Activated naive CD8-positive, alpha-beta T cell (primary cell): ENCODE data around the gene TMC7.
"Not testable (repeated sequence)": the region's sequence is repeated elsewhere in the genome, so short reads cannot be mapped to it uniquely, and the experiment has no call there.

Experiments used
- H3K27ac Mint-ChIP-seq: one replicate; pipeline ENCODE4 v1.8.0; 2021; ENCODE audit warnings: mixed read lengths
- H3K27me3 Mint-ChIP-seq: one replicate; pipeline ENCODE4 v1.8.0; 2021; ENCODE audit warnings: mixed read lengths
- H3K36me3 Mint-ChIP-seq: one replicate; pipeline ENCODE4 v1.8.0; 2021; ENCODE audit warnings: mixed read lengths
- H3K4me1 Mint-ChIP-seq: one replicate; pipeline ENCODE4 v1.8.0; 2021; ENCODE audit warnings: low read depth, mixed read lengths
- H3K4me3 Mint-ChIP-seq: one replicate; pipeline ENCODE4 v1.8.0; 2021; ENCODE audit warnings: mild to moderate bottlenecking, mixed read lengths
- H3K9me3 Mint-ChIP-seq: one replicate; pipeline ENCODE4 v1.8.0; 2021; ENCODE audit warnings: low read depth, mixed read lengths

TMC7 gene

DNA sequence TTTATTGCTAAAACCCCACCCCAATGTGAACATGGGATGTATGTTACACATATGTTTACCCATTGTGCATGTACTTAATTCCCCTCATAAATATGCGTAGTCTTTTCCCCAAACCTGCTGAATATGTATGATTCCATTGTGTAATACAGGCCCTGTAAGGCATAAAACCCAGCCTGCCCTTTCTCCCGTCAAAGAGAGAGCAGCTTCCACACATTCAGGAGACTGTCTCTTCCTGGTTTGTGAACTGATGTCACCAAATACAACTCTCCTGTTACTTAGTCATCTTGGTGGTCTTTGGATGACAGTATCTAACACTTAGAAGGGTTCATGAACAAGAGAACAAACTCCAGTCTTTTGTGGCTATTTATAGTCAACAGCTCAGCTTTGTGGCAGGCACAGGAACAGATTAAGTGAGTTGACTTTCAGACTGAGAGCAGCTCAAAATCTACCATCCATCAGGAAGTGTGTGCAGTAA, 24.7 kb upstream of the TMC7 start:
- Mint-ChIP-seq H3K27ac (no peak overlapping the region), H3K36me3 (no peaks in the 10 kb centered on the region), H3K27me3 (peaks cover 1% of the 10 kb centered on the region), H3K4me3 (no peak overlapping the region), H3K9me3 (no peaks in the 10 kb centered on the region), H3K4me1 (peaks cover 2% of the 10 kb centered on the region)

DNA sequence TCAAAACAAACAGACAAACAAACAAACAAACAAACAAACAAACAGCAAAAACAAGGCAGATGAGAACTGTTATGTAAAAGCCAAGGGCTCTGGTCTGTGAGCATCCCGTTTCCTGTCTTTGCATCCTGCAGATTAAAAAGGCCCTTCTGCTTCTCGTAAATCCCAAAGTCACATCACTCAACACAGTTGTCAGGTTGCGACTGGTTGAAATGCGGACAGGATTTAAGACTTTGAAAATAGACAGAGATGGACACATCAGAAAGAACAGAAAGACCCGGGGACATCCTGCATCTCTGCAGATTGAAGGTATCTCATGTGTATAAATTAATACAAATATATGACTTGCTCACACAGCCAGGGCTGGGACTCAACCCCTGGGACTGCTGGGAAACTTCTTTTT, 18.2 kb upstream of the TMC7 start:
- Mint-ChIP-seq H3K4me3 (no peak overlapping the region), H3K9me3 (no peaks in the 10 kb centered on the region), H3K4me1 (peaks cover 5% of the 10 kb centered on the region), H3K36me3 (no peaks in the 10 kb centered on the region), H3K27me3 (no peaks in the 10 kb centered on the region), H3K27ac (no peak overlapping the region)

DNA sequence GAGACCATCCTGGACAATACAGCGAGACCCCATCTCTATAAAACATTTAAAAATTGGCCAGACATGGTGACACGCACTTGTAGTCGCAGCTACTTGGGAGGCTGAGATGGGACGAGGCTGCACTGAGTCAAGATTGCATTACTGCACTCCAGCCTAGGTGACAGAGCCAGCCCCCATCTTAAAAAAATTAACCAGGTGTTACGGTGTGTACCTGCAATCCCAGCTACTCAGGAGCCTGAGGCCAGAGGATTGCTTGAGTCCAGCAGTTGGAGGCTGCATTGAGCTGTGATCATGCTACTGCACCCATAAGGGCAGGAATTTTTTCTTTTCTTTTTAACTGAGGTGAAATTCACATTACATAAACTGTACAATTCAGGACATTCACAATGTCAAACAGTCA, 16.9 kb upstream of the TMC7 start:
- peaks cover 5% of the 10 kb centered on the region for H3K4me1 Mint-ChIP-seq
- H3K27me3 Mint-ChIP-seq = no peaks in the 10 kb centered on the region
- H3K27ac Mint-ChIP-seq = no peak overlapping the region
- no peaks in the 10 kb centered on the region for H3K9me3 Mint-ChIP-seq
- no peaks in the 10 kb centered on the region for H3K36me3 Mint-ChIP-seq
- no peak overlapping the region for H3K4me3 Mint-ChIP-seq

DNA sequence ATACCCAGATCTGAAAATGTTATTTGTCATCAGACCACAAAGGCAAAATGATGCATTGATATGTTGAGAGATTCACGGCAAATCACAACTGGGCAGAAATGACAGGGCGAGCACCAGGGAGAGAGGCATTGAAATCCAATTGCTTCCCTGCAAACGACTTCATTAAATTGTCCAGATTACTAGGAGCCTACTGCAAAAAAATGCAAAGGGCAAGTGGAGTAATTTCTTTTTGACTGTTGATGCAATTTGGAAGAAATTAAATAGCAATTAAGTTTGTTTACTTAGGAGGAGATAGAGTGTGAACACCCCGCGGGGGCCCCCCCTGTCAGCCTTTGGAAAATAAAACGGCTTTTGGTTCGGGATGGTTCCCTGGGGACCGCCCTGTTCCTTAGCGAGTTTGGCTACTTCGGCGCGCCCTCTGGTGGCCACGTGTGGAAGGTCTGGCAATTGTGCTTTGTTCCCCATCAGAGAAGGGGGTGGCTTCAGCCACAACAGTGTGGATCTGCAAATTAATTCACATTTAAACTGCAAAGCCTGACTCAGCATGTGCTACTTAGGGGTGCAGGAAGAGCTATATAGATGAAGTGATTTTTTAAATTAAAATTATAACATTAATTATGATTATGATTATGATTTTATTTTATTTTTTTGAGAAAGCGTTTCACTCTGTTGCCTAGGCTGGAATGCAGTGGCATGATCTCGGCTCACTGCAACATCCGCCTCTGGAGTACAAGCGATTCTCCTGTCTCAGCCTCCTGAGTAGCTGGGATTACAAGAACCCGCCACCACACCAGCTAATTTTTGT, 14.5 kb upstream of the TMC7 start:
- Mint-ChIP-seq H3K27ac (no peak overlapping the region), H3K4me1 (peaks cover 5% of the 10 kb centered on the region), H3K9me3 (no peaks in the 10 kb centered on the region), H3K36me3 (no peaks in the 10 kb centered on the region), H3K27me3 (no peaks in the 10 kb centered on the region), H3K4me3 (peak overlapping the region; percentile 33)

DNA sequence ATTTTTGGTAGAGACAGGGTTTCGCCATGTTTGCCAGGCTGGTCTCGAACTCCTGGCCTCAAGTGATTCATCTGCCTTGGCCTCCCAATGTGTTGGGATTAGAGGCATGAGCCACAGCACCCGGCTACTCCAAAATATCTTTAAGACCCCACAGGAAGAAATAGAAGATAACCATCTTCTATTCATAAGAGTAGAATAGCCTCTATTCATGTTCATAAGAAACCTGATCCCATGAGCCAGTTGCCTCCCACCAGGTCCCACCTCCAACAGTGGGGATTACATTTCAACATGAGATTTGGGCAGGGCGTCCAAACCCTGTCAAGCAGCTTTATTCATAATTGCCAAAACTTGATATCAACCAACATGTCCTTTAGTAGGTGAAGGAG, 13.9 kb upstream of the TMC7 start:
- H3K9me3 Mint-ChIP-seq = no peaks in the 10 kb centered on the region
- no peaks in the 10 kb centered on the region for H3K36me3 Mint-ChIP-seq
- H3K4me3 Mint-ChIP-seq = no peak overlapping the region

DNA sequence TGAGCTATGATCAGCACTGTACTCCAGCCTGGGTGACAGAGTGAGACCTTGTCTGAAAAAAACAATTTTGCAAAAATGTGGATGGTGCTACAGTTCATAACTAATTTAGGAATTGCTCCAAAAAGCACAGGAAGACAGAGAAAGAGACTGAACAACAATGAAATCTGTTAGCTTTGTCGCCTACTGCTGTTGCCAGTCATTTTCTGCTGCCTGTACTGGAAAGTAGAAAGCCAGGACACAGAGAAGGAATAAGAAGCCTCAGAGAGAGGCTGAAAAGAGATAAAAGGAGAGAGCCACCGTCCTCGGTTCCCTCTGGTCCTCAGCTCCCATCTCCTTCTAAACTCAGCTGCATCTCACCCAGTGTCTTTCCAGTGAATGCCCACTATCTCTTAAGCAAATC, 8.6 kb upstream of the TMC7 start:
- no peak overlapping the region for H3K4me3 Mint-ChIP-seq
- H3K27me3 Mint-ChIP-seq = peaks cover 11% of the 10 kb centered on the region
- H3K27ac Mint-ChIP-seq = no peak overlapping the region
- no peaks in the 10 kb centered on the region for H3K9me3 Mint-ChIP-seq
- H3K36me3 Mint-ChIP-seq = no peaks in the 10 kb centered on the region
- H3K4me1 Mint-ChIP-seq = no peaks in the 10 kb centered on the region

More for the DNA sequence above, 13.9 kb upstream of the TMC7 start:
- Mint-ChIP-seq H3K27ac (no peak overlapping the region), H3K4me1 (peaks cover 5% of the 10 kb centered on the region), H3K27me3 (no peaks in the 10 kb centered on the region)

DNA sequence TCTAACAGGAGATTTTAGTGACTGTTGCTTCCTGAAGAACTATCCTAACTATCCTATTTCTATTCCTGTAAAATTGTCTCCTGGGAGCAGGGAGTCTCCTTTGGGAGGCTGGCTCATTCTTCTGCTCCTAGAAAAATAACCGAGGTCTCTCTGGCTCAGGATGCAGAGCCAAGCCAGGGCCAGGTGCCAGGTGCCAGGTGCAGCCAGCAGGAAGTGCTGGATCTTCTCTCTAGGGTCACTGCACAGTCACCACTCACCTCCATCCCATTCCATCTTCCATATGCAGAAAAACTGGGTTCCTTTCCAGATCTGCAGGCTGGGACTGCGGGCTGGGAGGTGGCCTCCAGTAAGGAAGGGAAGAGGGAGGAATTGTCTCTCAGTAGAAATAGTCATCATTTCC, 3.8 kb upstream of the TMC7 start:
- no peak overlapping the region for H3K27ac Mint-ChIP-seq
- H3K4me1 Mint-ChIP-seq = peaks cover 4% of the 10 kb centered on the region
- H3K9me3 Mint-ChIP-seq = no peaks in the 10 kb centered on the region
- H3K27me3 Mint-ChIP-seq = peaks cover 17% of the 10 kb centered on the region
- H3K4me3 Mint-ChIP-seq = no peak overlapping the region
- no peaks in the 10 kb centered on the region for H3K36me3 Mint-ChIP-seq

DNA sequence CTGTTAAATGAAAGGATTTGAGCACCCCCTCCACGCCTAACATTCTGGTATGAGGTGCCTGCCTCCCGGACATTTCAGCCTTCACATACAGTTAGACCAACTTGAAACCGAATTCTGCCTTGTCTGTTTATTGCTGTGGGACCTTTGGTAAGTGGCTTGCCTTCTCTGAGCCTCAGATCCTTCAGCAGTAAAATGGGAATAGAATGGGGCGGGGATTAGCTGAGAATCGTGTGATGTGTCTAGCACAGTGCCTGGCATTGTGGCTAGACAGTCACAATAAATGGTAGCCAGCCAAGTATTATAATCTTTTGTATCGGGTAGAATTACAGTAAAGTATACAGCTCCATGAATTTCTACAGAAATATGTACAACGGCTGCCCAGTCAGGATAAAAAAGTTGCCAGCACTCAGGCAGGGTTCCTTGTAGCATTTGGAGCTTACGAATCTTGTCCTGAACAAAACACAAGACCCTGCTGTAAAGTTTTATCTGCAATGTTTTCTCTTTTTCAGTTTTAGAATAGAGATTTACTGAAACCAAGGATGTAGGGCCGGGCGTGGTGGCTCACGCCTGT, 786 bp downstream of the TMC7 start:
- H3K4me3 Mint-ChIP-seq = peak overlapping the region; percentile 25
- H3K27ac Mint-ChIP-seq = no peak overlapping the region
- H3K36me3 Mint-ChIP-seq = no peaks in the 10 kb centered on the region
- peaks cover 4% of the 10 kb centered on the region for H3K4me1 Mint-ChIP-seq
- H3K9me3 Mint-ChIP-seq = no peaks in the 10 kb centered on the region
- peaks cover 10% of the 10 kb centered on the region for H3K27me3 Mint-ChIP-seq

DNA sequence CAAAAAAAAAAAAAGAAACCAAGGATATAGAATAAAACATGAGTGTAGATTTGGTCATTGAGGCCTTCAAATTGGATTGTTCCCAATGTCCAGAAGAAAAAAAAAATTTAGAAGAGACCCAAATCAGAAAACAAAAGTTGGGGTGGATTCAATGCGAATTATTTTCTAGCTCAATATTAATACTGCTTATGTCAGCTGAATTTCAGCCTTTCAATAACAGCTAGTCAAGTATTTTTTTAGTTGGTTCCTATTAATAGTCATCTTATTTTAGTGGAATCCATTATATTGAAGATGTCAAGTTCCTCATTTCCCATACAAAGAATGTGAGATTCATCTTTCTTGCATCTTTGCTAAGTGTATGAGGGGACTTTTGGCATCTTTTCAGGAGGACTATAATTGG, 1.5 kb downstream of the TMC7 start:
- H3K9me3 Mint-ChIP-seq, H3K27me3 Mint-ChIP-seq, H3K4me3 Mint-ChIP-seq, H3K27ac Mint-ChIP-seq, H3K36me3 Mint-ChIP-seq, H3K4me1 Mint-ChIP-seq: not testable (repeated sequence)

DNA sequence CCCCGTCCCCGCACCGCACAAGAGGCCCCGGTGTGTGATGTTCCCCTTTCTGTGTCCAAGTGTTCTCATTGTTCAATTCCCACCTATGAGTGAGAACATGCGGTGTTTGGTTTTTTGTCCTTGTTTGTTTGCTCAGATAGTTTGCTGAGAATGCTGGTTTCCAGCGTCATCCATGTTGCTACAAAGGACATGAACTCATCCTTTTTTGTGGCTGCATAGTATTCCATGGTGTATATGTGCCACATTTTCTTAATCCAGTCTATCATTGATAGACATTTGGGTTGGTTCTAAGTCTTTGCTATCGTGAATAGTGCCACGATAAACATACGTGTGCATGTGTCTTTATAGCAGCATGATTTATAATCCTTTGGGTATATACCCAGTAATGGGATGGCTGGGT, 8.0 kb downstream of the TMC7 start:
- not testable (repeated sequence) for H3K27me3 Mint-ChIP-seq, H3K27ac Mint-ChIP-seq, H3K36me3 Mint-ChIP-seq, H3K4me1 Mint-ChIP-seq, H3K9me3 Mint-ChIP-seq, H3K4me3 Mint-ChIP-seq

DNA sequence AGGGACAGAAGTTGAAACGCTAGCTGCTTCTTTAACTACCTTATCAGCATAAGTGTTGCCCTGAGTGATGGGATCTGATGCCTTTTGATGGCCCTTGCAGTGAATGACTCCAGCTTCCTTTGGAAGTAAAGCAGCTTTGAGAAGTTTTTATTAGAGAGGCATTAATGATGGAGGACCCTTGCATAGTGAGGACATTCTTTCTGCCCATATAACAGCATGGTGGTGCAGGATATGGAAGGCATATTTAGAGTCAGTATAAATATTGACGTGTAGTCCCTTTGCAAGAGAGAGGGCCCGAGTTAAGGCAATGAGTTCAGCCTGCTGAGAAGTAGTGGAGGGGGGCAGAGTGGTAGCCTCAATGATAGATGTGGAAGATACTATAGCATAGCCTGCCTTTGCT, 9.8 kb downstream of the TMC7 start:
- H3K9me3 Mint-ChIP-seq, H3K4me3 Mint-ChIP-seq, H3K4me1 Mint-ChIP-seq, H3K27me3 Mint-ChIP-seq, H3K36me3 Mint-ChIP-seq, H3K27ac Mint-ChIP-seq: not testable (repeated sequence)

DNA sequence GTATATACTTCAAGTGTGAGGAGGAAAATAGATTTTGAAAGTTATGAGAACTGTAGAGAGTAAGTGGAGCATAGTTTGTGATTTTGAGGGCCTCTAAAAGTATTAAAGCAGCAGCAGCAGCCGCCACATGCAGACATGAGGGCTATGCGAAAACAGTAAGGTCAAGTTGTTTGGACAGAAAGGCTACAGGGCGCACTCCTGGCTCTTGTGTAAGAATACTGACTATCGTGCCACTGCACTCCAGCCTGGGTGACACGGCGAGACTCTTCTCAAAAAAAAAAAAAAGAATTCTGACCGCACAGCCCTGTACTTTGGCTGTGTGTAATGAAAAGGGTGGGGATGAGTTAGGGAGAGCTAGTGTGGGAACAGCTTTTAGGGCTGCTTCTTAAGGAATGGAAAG, 10.4 kb downstream of the TMC7 start:
- H3K4me3 Mint-ChIP-seq, H3K4me1 Mint-ChIP-seq, H3K36me3 Mint-ChIP-seq, H3K9me3 Mint-ChIP-seq, H3K27me3 Mint-ChIP-seq, H3K27ac Mint-ChIP-seq: not testable (repeated sequence)

DNA sequence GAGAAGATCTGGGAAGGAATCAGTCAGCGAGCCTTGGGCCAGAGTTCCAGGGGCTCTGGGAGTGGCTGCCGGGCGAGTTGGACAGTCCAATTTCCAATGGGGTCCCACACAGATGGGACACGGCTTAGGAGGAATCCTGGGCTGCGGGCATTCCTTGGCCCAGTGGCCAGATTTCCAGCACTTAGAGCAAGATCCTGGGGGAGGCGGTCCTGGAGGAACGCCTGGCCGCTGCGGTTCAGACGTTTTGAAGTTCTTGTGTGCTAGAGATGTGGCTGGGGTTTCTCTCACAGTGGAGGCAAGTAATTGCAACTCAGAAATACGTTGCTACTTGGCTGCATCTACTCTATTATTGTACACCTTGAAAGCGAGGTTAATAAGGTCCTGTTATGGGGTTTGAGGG, 11.7 kb downstream of the TMC7 start:
- H3K27me3 Mint-ChIP-seq, H3K4me3 Mint-ChIP-seq, H3K4me1 Mint-ChIP-seq, H3K27ac Mint-ChIP-seq, H3K36me3 Mint-ChIP-seq, H3K9me3 Mint-ChIP-seq: not testable (repeated sequence)

DNA sequence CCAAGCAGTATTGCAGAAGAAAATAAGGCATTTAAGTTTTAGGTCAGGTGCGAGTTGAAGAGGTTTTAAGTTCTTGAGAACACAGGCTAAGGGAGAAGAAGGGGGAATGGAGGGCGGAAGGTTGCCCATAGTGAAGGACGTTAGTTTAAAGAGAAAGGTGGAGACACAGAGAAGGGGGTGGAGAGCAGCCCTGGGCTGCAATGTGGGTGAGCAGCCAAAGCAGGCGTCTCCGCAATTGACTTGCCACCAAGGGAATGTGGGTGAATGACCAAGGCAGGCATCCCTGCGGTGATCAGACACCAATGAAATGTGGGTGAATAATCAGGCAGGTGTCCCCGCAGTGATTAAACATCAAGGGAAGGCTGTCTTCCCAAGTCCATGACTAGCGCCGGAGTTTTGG, 12.8 kb downstream of the TMC7 start:
- not testable (repeated sequence) for H3K4me1 Mint-ChIP-seq, H3K9me3 Mint-ChIP-seq, H3K27ac Mint-ChIP-seq, H3K36me3 Mint-ChIP-seq, H3K27me3 Mint-ChIP-seq, H3K4me3 Mint-ChIP-seq

DNA sequence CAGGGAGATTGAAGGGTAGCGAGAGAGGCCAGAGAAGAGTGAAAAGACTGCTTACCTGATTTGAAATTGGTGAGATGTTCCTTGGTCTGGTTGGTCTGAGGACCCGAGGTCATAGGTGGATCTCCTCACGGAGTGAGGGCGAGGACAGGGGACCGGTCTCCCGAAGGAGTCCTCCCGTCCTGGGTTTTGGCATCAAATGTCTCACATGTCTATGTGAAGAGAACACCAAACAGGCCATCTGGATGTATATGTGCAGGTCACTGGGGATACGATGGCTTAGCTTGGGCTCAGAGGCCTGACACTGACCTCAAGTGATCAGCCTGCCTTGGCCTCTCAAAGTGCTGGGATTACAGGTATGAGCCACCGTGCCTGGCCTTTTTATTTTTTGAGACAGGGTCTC, 13.3 kb downstream of the TMC7 start:
- not testable (repeated sequence) for H3K27me3 Mint-ChIP-seq, H3K4me3 Mint-ChIP-seq

DNA sequence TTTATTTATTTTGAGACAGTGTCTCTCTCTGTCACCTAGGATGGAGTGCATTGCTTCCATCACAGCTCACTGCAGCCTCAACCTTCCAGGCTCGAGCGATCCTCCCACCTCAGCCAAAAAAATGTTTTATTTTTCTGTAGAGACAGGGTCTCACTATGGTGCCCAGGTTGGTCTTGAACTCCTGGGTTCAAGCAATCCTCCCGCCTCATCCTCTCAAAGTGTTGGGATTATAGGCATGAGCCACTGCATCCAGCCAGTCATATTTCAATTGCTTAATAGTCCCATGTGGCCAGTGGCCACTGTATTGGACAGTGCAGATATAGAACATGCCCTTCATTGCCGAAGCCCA, 15.3 kb downstream of the TMC7 start:
- no peaks in the 10 kb centered on the region for H3K36me3 Mint-ChIP-seq
- H3K27me3 Mint-ChIP-seq = peaks cover 3% of the 10 kb centered on the region

More for the DNA sequence above, 13.3 kb downstream of the TMC7 start:
- H3K9me3 Mint-ChIP-seq, H3K36me3 Mint-ChIP-seq, H3K27ac Mint-ChIP-seq, H3K4me1 Mint-ChIP-seq: not testable (repeated sequence)

More for the DNA sequence above, 15.3 kb downstream of the TMC7 start:
- Mint-ChIP-seq H3K27ac (no peak overlapping the region), H3K9me3 (no peaks in the 10 kb centered on the region), H3K4me3 (no peak overlapping the region), H3K4me1 (no peaks in the 10 kb centered on the region)
